NOMO-1 treated with dmso at 0.1 percent for 144 hours (cell line): Measurements from ENCODE around the gene FOSB.
"Not testable (repeated sequence)": the region's sequence is repeated elsewhere in the genome, so short reads cannot be mapped to it uniquely, and the experiment has no call there.

Experiments used
- DNase-seq: peaks from one replicate; lab custom pipeline; 2025; ENCODE audit not compliant: unreplicated experiment; lab: John Stamatoyannopoulos, UW

FOSB gene

GRCh38 chr19:45467456-45468158, at the start of gene FOSB:
TSS of gene FOSB (plus strand) at chr19:45467996. CDS start at chr19:45468587, 591 bp downstream.
- peak; percentile 82 for DNase-seq

DNA sequence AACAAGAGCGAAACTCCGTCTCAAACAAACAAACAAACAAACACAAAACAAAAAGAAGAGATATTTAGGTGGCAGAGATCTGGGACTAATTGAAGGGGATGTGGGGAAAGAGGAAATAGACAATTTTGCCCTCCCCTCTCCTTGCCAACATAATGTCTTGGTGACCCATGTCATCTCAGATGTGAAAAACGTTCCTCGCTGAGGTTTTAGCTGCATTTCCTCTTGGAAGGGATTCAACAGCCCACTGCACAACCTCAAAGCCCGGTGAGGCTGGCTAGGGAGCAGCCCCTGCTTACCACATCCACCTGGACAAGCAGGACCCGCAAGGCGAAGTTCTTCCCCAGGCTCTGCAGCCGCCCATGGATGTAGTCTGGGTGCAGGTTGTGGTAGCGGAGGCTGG, 49.0 kb upstream of the FOSB start:
- DNase-seq = no peak

DNA sequence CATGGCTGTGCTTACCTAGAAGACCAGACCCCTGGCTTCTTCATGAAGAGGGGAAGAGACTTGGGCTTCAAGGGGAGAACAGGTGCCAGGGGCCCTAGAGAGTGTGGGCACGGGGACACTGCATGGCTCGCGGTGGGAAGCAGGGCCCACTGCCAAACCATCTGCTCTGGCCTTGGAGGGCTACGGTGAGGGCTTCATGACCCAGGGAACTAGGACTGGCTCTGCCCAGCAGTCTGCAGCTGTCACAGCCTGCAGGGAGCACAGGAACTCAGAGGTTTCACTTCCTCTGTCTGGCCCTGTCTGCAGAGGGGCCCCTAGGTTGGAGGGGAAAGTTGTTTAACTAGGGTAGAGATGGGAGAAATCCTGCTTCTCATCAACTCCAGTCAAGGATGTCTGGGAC, 48.4 kb upstream of the FOSB start:
- DNase-seq = peak; percentile 86

DNA sequence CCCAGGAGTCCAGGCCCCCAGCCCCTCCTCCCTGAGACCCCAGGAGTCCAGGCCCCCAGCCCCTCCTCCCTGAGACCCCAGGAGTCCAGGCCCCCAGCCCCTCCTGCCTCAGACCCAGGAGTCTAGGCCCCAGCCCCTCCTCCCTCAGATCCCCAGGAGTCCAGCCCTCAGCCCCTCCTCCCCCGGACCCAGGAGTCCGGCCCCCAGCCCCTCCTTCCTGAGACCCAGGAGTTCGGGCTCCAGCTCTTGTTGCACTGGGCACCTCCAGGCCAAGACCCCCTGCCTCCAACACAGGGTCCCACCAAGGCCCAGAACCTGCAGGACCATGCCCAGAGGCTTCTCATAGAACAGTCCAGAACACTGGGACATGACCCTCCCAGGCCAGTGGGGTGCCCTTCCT, 47.9 kb upstream of the FOSB start:
- DNase-seq = no peak

GRCh38 chr19:45420356-45420755, 47.4 kb upstream of the FOSB start:
- DNase-seq = no peak

- no peak for DNase-seq
Measured at GRCh38 chr19:45420871-45421270, 46.9 kb upstream of the FOSB start.

DNA sequence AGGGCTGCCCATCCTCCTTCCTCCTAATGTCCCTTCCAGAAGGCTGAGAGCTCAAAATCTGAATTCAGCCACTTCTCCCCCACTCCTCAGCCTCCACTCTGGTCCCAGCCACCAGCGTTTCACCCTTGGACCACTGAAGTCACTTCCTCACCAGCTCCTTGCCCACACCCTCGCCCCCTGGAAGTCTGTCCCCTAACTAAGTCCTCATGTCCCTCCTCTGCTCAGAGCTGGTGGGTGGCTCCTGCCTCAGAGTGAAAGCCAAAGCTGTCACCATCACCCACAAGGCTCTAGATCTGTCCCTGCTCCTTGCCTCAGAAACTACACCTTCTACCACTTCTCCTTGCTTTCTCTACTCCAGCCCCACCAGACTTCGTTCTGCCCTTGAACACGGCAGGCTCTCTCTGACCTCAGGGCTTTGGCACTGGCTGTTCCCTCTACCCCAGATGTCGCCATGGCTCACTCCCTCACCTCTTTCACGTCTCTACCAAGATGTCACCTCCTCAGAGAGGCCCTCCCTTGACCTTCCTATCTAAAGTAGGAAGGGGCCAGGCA, 45.8 kb upstream of the FOSB start:
- no peak for DNase-seq

DNA sequence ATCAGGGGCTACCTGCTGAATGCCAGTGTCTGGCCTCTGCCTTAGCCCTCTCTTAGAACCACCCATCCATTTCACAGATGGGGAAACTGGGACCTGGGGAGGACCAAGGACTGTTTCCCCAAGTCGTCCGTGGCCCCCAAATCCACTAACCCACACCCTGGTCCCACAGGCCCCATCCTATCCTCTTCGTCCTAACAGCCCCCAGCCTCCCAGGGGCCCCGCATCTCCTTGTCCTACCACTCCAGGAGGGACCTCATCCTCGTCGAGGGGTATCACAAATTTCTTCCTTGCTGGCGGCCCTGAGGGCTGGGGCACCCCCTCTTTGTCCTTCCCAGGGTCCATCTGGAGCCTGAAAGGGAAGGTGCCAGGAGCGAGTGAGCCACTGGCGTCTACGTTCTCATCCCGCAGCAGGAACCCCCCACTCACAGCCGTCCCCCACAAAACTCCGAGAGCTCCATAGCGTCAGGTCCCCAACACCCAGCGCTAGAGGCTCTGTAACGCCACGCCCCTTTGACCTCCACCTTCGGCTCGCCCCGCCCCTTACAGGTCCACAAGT, 44.7 kb upstream of the FOSB start:
- no peak for DNase-seq

GRCh38 chr19:45423589-45424190, 44.1 kb upstream of the FOSB start, which contains the start of gene ERCC1:
TSS of gene ERCC1 (minus strand) at chr19:45423917. CDS start at chr19:45423374, 543 bp downstream.
- peak; percentile 98 for DNase-seq

DNA sequence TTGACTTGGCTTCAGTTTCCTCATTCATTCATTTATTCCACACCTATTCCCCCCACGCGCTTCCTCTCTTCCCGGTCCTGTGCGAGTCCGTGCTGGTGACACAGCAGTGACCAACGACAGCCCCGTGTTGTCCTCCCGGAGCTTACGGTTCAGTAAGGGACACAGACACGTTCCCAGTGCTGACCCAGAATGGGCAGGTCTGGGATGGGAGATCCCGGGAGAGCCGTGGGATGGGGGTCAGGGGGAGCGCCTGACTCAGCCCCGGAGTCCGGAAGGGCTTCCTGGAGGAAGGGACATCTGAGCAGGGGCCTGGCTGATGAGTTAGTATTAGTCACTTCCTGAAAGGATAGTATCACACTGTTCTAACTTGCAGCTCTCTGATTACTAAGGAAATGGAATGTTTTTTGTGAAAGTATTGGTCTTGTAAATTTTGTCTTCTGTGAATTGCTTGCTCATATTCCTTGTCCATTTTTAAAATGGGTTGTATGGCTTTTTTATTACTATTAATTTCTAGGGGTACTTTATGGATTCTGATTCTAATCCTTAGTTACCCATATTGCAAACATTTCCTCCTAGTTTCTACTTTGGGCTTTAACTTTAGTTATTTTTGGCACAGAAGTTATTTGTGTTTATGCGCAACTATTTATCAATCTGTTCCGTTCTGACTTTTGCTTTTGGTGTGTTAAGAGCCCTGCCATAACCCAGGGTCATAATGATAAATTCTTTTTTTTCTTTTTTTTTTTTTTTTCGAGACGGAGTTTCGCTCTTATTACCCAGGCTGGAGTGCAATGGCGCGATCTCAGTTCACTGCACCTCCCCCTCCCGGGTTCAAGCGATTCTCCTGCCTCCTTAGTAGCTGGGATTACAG, 43.4 kb upstream of the FOSB start:
- no peak for DNase-seq

GRCh38 chr19:45428384-45429231, 39.2 kb upstream of the FOSB start:
- DNase-seq = no peak

GRCh38 chr19:45429896-45430295, 37.9 kb upstream of the FOSB start:
- DNase-seq = not testable (repeated sequence)

GRCh38 chr19:45431008-45431407, 36.8 kb upstream of the FOSB start:
- peak; percentile 45 for DNase-seq

DNA sequence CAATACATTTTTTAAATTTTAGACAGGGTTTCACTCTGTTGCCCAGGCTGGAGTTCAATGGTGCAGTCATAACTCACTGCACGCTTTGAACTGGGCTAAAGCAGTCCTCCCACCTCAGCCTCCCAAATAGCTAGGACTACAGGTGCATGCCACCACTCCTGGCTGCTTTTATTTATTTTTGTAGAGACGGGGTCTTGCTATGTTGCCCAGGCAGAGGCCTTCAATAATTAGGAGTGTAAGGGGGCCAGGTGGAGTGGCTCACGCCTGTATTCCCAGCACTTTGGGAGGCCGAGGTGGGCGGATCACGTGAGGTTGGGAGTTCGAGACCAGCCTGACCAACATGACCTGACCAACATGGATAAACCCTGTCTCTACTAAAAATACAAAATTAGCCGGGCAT, 35.3 kb upstream of the FOSB start:
- DNase-seq = not testable (repeated sequence)

GRCh38 chr19:45437328-45437727, 30.5 kb upstream of the FOSB start:
- no peak for DNase-seq

- DNase-seq = no peak
Measured at GRCh38 chr19:45439190-45439568, 28.6 kb upstream of the FOSB start.

DNA sequence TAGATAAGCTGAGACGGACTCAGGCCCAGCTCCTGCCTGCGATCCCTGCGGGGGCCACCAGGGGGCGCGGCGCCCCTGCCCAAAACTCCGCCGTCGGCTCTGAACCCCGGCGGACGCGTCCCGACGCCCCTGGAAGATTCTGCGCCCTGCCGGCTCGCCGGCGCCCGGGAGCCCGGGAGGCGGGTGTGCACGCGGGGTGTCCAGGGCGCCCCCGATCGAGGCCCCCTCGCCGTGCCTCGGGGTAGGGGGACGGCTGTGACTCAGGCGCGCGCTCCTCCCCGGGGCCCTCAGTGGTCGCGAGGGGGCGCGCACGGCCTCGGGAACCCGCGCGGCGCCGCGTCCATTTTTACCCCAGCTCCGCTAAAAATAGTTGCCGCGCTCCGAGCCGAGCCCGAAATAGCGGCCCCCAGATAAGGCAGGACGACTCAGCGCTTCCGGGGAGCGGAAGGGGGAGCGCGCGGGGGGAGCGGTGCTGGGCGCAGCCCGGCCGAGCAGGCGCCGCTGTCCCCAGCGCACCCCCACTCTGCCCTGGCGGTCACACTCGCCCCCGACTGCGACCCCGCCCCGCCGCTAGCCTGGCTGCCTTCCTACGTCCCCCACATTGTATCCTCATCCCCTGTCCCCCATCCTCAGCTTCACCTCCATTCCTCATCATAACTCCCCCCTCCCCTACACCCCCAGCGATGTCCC, 28.1 kb upstream of the FOSB start:
- peak; percentile 66 for DNase-seq

- DNase-seq = no peak
Measured at GRCh38 chr19:45440259-45440638, 27.5 kb upstream of the FOSB start.

DNA sequence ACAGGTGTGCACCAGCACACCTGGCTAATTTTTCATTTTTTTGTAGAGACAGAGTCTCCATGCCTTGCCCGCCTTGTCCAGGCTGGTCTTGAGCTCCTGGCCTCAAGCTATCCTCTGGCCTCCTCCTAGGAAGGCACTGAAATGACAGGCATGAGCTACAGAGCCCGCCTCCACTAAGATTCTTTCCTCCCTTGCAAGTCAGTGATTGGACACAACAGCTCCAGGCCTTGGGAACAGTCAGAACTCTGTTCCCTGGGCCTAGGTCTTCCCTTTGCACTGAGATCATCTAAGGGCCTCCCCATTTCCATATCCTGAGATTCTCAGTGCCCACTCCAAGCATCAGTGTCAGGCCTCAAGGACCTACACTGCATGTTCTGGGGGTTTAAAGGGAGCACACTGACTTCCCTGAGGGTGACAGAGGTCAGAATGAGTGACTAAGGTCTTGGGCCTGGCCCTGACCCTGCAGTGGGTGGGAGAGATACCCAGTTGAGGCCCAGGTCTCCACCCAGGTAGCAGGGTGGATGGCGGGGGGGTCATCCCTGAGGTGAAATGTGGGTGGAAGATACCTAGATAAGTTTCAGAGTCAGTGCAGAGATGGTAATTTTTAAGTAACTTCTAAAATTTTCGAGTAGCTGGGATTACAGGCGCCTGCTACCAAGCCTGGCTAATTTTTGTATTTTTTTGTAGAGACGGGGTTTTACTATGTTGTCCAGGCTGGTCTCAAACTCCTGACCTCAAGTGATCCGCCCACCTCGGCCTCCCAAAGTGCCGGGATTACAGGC, 26.7 kb upstream of the FOSB start:
- DNase-seq = no peak
